ENCODE measurements around the gene TSPAN9. TPM values are rescaled to one million over a fixed set of nuclear protein-coding genes. Genes with fewer than 3 reads are reported as not detected.

TSPAN9 gene
- total RNA-seq, 1 donor from 2014 or later: 81.2 TPM

DNA sequence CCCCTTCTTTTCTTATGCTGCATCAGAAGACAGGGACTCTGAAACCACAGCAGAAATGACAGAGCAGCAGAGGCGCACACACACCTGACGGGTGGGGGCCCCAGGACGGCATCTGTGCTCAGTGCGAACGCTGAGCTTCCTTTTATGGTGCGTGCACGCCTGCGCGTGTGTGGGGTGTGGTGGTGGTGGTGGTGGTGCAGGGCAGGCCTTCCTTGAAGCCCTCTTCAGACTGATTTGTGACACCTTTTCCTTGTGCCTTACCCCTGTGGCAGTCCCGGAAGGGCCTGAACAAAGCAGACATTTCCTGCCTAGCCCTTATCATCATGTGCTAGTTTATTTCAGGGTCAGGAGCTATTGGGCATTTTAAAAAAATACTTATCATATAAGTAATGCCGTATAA is 75.7 kb downstream of the TSPAN9 start:
- no peaks in the 10 kb centered on the region for H3K36me3 ChIP-seq
- no peak overlapping the region for H3K4me3 ChIP-seq
- intact Hi-C loops (cut with DNase I): no loop called here
- H3K27me3 ChIP-seq: no peaks in the 10 kb centered on the region
- DNase-seq: peak; percentile 38
- peaks cover 54% of the 10 kb centered on the region for H3K4me1 ChIP-seq
- ATAC-seq: peak; percentile 40
- TF ChIP-seq, protein P1, sequence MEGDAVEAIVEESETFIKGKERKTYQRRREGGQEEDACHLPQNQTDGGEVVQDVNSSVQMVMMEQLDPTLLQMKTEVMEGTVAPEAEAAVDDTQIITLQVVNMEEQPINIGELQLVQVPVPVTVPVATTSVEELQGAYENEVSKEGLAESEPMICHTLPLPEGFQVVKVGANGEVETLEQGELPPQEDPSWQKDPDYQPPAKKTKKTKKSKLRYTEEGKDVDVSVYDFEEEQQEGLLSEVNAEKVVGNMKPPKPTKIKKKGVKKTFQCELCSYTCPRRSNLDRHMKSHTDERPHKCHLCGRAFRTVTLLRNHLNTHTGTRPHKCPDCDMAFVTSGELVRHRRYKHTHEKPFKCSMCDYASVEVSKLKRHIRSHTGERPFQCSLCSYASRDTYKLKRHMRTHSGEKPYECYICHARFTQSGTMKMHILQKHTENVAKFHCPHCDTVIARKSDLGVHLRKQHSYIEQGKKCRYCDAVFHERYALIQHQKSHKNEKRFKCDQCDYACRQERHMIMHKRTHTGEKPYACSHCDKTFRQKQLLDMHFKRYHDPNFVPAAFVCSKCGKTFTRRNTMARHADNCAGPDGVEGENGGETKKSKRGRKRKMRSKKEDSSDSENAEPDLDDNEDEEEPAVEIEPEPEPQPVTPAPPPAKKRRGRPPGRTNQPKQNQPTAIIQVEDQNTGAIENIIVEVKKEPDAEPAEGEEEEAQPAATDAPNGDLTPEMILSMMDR (IDR thresholded peaks at IDR 0.05): no peak
- H3K27ac ChIP-seq: no peak overlapping the region
- H3K9me3 ChIP-seq: no peaks in the 10 kb centered on the region

DNA sequence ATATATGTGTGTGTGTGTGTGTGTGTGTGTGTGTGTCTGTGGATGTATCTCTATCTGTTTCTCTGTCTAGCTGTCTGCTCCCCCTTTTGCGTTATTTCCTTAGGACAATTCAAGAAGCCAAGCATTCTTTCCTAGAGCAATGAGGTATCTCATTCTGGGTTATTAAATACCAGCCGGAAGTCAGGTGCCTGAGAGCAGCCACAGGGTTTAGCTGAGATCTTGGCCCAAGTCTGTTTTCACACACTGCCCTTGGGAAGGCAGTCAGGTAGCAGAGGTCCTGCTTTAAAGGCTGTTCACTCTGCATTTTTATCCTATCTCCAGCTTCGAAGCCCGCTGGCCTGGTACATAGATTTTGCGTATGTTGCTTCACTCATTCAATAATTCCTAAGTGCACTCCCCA is 76.8 kb downstream of the TSPAN9 start:
- TF ChIP-seq, protein P1 (IDR thresholded peaks at IDR 0.05): no peak
- H3K27ac ChIP-seq: no peak overlapping the region
- no peaks in the 10 kb centered on the region for H3K36me3 ChIP-seq
- no peak overlapping the region for H3K4me3 ChIP-seq
- intact Hi-C loops (cut with DNase I): no loop called here
- ATAC-seq: no peak
- H3K4me1 ChIP-seq: peaks cover 47% of the 10 kb centered on the region
- DNase-seq: no peak
- H3K9me3 ChIP-seq: no peaks in the 10 kb centered on the region
- no peaks in the 10 kb centered on the region for H3K27me3 ChIP-seq

DNA sequence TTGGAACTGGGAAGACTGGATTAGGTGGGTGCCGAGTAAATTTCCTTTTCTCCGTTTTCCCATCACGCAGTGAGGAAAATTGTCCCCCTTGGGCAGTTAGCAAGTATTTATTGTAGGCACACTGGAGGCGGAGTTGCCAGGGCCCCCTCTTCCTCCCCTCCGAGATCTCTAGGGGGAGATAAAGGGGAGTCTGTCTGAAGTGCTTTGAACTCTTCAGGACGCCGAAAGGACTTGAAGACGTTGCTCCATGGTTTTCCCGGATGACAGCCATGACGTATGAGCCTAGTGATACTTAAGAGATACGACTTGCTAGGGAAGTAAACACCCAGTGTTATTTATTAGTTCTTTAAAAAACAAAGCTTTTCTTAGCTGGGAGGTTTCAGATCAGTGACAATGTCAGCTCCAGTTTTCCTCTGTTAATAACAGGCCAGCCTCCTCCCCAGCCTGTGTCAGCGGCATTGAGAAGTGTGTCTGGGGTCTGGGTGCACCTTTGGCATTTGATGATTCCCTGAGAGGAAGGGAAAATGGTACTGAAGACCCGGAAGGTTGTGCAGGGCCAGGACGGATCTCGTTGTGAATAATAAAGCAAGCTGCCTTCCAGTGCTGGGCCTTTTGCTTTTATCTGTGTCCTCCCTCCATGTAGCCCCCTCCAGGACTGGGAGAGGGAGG is 78.7 kb downstream of the TSPAN9 start:
- Histone ChIP-seq H3K4me1 (peaks cover 29% of the 10 kb centered on the region), H3K27ac (peak overlapping the region; percentile 2), H3K4me3 (no peak overlapping the region), H3K36me3 (no peaks in the 10 kb centered on the region), H3K27me3 (no peaks in the 10 kb centered on the region), H3K9me3 (no peaks in the 10 kb centered on the region)
- ATAC-seq (no peak), DNase-seq (no peak)
- TF ChIP-seq, protein P1 (IDR thresholded peaks at IDR 0.05): no peak
- intact Hi-C loops (cut with DNase I): no loop called here

DNA sequence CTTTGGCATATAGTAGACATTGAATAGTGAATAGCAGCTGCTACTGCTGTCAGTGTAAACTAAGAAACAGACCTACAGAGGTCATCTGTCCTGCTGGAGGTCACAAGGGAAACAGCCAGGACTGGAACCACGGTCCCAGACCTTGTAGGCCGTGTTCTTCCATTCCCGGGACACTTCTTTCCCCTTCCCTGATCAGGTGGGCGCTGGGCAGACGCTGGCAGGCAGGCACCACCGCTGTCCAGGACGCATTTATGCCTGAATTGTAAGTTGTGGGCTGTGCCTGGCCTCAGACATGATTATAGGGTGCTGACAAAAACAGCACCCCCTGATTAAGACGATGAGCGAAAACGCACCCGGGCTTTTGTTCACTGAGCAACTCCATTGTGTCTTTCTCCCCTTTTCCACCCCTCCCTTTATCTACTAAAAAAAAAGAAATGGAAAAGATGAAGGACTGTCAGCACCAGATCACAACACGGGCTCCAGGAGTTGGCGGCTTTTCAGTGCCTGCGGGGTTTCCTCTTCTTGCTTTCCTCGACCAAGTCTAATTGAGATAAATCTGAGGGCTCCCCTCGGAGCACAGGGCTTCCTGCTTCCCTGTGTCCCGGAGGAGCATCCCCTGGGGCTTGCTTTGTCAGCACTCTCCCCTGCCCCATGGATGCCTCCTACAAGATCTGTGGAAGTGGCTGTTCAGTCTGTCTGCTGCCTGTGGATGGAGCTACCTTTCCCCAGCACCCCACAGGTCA is 80.6 kb downstream of the TSPAN9 start:
- TF ChIP-seq, protein P1 (IDR thresholded peaks at IDR 0.05): no peak
- Histone ChIP-seq H3K4me1 (peaks cover 10% of the 10 kb centered on the region), H3K36me3 (no peaks in the 10 kb centered on the region), H3K27ac (no peak overlapping the region), H3K9me3 (no peaks in the 10 kb centered on the region), H3K27me3 (no peaks in the 10 kb centered on the region), H3K4me3 (no peak overlapping the region)
- ATAC-seq: no peak
- intact Hi-C loops (cut with DNase I): no loop called here
- no peak for DNase-seq

DNA sequence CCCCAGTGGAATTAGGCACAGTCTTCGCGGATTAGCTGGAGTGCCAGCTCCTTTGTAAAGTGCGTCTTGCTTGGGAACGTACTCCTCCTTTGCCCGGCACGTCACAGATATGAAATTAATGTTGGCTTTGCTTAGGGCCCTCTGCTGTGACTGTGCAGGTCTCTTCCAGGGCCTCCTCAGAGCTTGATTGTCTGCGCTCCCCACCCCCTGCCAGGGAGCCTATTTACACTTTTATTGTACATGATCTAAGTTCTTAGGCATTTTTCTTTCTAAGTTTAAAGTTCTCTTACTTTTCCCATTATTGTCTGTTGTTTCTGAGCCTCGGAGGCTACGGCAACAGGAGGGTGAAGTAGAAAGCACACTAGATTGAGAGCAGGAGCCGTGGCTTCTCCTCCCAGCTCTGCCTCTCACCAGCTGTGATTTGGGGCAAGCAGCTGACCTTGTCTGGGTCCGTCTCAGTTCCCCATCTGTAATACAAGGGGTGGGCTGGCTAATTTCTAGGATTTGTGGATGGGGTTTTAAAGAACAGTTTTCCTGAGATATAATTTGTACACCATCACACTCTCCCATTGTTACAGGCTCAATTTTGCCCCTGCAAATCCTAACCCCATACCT is 81.8 kb downstream of the TSPAN9 start:
- Histone ChIP-seq H3K4me3 (no peak overlapping the region), H3K27ac (no peak overlapping the region)
- intact Hi-C loops (cut with DNase I): no loop called here

More for the DNA sequence above, 81.8 kb downstream of the TSPAN9 start:
- Histone ChIP-seq H3K4me1 (peaks cover 10% of the 10 kb centered on the region), H3K27me3 (no peaks in the 10 kb centered on the region), H3K36me3 (no peaks in the 10 kb centered on the region), H3K9me3 (no peaks in the 10 kb centered on the region)
- ATAC-seq (no peak), DNase-seq (no peak)
- TF ChIP-seq, protein P1 (IDR thresholded peaks at IDR 0.05): no peak

Data from upper lobe of right lung (tissue), 1 donor.